Stimulated activated effector memory CD8-positive, alpha-beta T cell treated with anti-CD3 and anti-CD28 coated beads, Interleukin-12 subunit alpha, Interleukin-12 subunit beta, amount 100 ng/mL, for 72 hours (primary cell): ENCODE measurements around the gene DNAJA4.

Experiments used
- ATAC-seq: fragments of 150-1000 bp; cut with Tn5 transposase; 2 replicates; pipeline ENCODE4 v1.10.0; 2021
- DNase-seq, 2 donors: peaks; one replicate each; pipeline ENCODE4 v3.0.0; 2021 to 2022; ENCODE audit warnings: low spot score in 2 of 2
- H3K27ac Mint-ChIP-seq: one replicate; pipeline ENCODE4 v1.8.0; 2022; ENCODE audit warnings: mild to moderate bottlenecking, mixed read lengths
- H3K36me3 Mint-ChIP-seq: one replicate; pipeline ENCODE4 v1.8.0; 2022; ENCODE audit warnings: mild to moderate bottlenecking, mixed read lengths
- H3K4me1 Mint-ChIP-seq: one replicate; pipeline ENCODE4 v1.8.0; 2022; ENCODE audit warnings: mixed read lengths
- H3K4me3 Mint-ChIP-seq: one replicate; pipeline ENCODE4 v1.8.0; 2022; ENCODE audit warnings: mild to moderate bottlenecking, mixed read lengths
- H3K9me3 Mint-ChIP-seq: one replicate; pipeline ENCODE4 v1.8.0; 2022; ENCODE audit warnings: mixed read lengths

Gene DNAJA4

DNA sequence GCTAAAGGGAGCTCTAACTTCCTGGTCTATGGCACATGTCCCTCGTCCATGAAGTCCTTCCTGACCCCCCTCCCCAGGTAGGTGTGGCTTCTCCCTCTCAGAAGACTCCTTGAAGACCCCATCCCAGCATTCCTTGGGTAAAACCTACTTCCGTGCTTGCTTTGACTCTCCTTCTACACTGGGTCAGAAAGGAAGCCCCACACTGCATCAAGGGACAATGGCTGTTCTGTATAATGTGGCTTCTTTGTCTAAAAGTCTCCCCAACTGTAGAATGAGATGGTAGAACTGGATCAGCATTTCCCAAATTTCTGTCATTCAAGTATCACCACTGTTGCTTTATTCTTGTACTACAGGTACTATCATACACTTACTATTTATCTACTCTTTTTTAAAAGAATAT lies 3.9 kb upstream of the DNAJA4 start:
- DNase-seq (no peak), ATAC-seq (no peak)
- Mint-ChIP-seq H3K9me3 (no peaks in the 10 kb centered on the region), H3K27ac (peak overlapping the region; percentile 70), H3K36me3 (peaks cover 6% of the 10 kb centered on the region), H3K4me1 (no peaks in the 10 kb centered on the region), H3K4me3 (no peak overlapping the region)

DNA sequence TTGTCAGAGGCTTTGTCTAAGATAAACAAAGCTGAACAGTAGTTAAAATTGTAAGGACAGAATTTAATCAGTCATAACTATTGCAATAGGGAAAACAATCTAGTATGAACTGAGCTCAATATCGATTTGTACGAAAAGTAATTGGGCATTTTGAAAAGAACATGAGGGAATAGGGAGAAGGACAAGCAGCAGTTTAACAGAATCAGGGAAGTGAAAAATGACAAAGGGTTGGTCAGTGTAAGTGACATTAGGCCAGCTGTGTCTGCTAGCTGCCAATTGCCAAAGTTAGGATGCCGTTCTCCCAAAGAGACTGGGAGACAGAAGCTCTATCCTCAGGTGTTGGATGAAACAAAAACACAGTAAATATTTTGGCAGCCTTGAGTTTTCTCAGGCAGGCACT lies 3.3 kb upstream of the DNAJA4 start:
- Mint-ChIP-seq H3K4me3 (no peak overlapping the region), H3K36me3 (peaks cover 6% of the 10 kb centered on the region), H3K9me3 (no peaks in the 10 kb centered on the region), H3K4me1 (no peaks in the 10 kb centered on the region), H3K27ac (no peak overlapping the region)
- ATAC-seq, result no peak
- DNase-seq, result no peak

DNA sequence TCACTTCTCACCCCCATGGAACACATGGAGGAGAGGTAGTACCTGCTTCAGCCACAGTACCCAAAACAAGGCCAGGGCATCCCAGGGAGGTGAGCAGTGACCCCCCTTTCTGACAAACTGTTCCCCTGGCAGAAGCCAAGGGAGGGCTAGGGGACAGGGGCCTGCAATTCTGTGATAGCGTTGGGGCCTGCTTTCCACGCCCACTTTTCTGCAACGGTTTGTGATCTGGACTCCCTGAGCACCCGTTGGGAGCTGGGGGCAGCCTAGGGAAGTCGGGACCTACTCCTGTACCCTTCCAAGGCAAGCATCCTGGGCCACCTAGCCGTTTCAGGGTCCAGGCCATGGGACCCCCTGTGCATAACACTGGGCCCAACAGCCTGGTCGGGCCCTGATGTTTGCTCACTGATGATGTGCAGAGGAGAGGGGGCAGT lies 996 bp upstream of the DNAJA4 start:
- peak overlapping the region; percentile 72 for H3K27ac Mint-ChIP-seq
- no peak for DNase-seq

DNA sequence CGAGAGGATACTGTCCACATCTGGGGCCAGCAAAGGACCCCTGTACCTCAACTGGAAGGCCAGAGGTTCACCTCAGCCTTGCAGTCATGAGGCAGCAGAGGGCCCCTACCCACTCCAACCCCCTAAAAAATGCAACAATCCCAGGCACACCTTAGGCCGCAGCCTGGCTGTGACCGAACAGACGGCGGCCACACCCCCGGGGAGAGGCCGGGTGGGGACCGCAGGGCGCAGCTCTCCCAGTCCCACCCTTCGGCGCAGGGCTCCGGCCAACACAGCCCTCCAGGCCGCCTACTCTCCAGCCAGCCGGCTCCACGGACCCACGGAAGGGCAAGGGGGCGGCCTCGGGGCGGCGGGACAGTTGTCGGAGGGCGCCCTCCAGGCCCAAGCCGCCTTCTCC lies 457 bp upstream of the DNAJA4 start:
- Mint-ChIP-seq H3K4me1 (peaks cover 14% of the 10 kb centered on the region), H3K27ac (peak overlapping the region; percentile 72), H3K4me3 (peak overlapping the region; percentile 71), H3K36me3 (peaks cover 6% of the 10 kb centered on the region), H3K9me3 (no peaks in the 10 kb centered on the region)
- ATAC-seq (no peak), DNase-seq (no peak)

More for the DNA sequence above, 996 bp upstream of the DNAJA4 start:
- H3K4me3 Mint-ChIP-seq, result peak overlapping the region; percentile 71
- no peak for ATAC-seq
- no peaks in the 10 kb centered on the region for H3K9me3 Mint-ChIP-seq
- peaks cover 9% of the 10 kb centered on the region for H3K4me1 Mint-ChIP-seq
- peaks cover 6% of the 10 kb centered on the region for H3K36me3 Mint-ChIP-seq

DNA sequence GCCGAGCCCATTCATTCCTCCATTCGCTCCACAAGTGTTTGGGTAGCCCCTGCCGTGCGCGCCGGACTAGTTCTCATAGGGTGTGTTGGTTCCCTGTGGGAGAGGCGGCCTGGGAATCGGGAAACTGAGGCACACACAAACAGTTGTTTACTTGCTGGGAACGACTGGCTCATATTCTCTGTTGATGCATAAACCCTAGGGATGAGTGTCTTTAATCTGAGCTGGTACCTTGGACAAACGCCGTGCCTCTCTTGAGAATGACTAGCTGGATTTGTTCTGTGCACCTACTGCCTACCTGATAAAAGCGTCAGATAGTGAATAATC lies 737 bp downstream of the DNAJA4 start:
- H3K9me3 Mint-ChIP-seq, result no peaks in the 10 kb centered on the region
- ATAC-seq (no peak), DNase-seq (no peak)
- peaks cover 16% of the 10 kb centered on the region for H3K4me1 Mint-ChIP-seq
- peaks cover 6% of the 10 kb centered on the region for H3K36me3 Mint-ChIP-seq
- peak overlapping the region; percentile 89 for H3K27ac Mint-ChIP-seq
- peak overlapping the region; percentile 71 for H3K4me3 Mint-ChIP-seq

DNA sequence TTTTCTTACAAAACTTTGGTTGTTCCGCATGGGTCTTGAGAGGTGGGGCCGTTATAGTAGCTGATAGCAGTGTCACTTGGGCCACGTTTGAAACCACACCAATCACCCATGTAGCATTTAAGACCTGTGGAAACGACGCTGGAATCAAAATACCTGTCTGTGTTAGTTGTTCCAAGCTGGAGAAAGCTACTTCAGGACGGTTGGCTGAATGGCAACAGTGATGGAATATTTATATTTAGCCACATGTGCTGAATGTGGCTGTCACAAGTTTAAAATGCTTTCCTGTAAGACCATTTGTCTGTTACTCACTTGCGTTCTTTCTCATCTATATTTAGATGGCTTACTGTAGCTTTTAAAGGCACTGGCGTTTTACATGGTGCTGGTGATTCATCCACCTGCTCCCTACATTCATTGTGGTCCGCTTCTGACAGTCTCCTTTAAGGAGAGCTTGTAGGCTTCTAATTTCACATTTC lies 1.4 kb downstream of the DNAJA4 start:
- DNase-seq (no peak), ATAC-seq (no peak)
- Mint-ChIP-seq H3K9me3 (no peaks in the 10 kb centered on the region), H3K36me3 (peaks cover 11% of the 10 kb centered on the region), H3K4me3 (peak overlapping the region; percentile 71), H3K4me1 (peaks cover 16% of the 10 kb centered on the region), H3K27ac (peak overlapping the region; percentile 89)

DNA sequence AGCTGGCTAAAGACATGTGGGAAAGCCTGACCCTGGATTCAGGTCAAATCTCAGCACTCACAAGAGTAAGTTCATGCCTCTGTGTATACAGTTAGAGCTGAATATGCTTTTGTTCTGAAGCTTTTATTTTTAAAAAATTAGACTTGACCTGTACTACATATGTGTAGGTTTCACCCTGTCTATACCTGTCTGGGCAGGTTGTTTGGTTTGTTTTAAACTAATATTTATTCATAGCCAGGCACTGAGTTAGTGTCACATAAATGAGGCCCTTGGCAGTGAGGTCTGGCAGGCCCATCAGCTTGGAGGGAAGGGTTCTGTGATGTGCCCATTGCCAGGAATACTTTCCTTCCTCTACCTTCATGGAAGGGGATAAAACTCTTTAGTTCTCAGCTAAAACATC lies 1.9 kb downstream of the DNAJA4 start:
- Mint-ChIP-seq H3K4me1 (peaks cover 16% of the 10 kb centered on the region), H3K4me3 (peak overlapping the region; percentile 71), H3K9me3 (no peaks in the 10 kb centered on the region), H3K36me3 (peaks cover 15% of the 10 kb centered on the region), H3K27ac (peak overlapping the region; percentile 89)
- ATAC-seq (no peak), DNase-seq (no peak)

DNA sequence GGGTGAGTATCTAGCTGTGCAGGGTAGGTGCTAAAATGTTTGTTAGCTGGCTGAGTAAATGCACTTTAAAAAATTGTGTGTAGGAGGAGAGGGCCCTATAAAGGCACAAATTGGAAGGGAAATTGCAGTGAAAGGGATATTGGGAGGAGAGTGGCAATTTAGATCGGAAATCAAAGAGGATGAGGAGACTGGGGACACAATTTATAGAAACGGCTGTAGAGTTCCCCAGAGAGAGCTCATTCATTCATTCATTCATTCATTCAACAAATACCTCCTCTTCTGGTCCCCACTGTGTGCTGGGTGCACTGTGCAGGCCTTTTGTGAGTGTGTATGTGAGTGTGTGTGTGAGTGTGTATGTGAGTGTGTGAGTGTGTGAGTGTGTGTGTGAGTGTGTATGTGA lies 2.4 kb downstream of the DNAJA4 start:
- ATAC-seq (no peak), DNase-seq (no peak)
- no peak overlapping the region for H3K4me3 Mint-ChIP-seq
- peaks cover 16% of the 10 kb centered on the region for H3K4me1 Mint-ChIP-seq
- peaks cover 15% of the 10 kb centered on the region for H3K36me3 Mint-ChIP-seq
- no peak overlapping the region for H3K27ac Mint-ChIP-seq
- H3K9me3 Mint-ChIP-seq, result no peaks in the 10 kb centered on the region

DNA sequence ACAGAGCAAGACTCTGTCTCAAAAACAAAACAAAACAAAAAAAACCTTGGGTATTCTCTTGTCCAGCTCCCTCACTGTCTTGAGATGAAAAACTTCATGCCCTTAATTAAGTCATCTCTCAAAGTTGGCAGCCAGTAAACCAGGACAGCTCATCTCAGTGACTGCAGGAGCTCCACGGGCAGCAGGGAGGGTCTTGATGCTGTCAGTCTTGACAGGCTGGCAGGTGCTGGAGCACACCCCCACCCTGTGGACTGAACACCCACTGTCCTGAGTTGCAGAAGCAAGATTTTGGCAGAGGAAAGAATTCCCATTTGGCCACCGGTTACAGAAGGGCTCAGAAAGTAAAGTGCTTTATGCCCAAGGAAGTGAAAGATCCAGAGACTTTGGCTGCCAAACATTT lies 8.0 kb downstream of the DNAJA4 start:
- DNase-seq (no peak), ATAC-seq (no peak)
- peaks cover 50% of the 10 kb centered on the region for H3K36me3 Mint-ChIP-seq
- no peak overlapping the region for H3K27ac Mint-ChIP-seq
- H3K4me3 Mint-ChIP-seq, result no peak overlapping the region
- H3K9me3 Mint-ChIP-seq, result no peaks in the 10 kb centered on the region
- H3K4me1 Mint-ChIP-seq, result peaks cover 7% of the 10 kb centered on the region

DNA sequence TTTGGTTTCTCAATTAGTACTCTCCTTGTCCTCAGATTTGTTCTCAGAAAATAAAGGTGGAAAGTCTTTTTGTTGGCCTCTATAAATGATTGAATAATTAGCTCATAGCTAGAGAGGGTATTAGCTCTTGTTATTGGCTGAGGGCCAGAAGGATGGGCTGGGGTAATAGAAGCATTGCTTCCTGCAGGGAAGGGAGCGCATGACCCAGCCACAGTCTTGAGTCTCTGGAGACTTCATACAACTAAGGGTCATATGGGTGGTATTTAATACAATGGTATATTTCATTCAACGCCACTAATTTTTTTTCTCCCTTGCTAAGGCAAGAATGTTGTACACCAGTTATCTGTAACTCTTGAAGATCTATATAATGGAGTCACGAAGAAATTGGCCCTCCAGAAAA lies 8.4 kb downstream of the DNAJA4 start:
- H3K36me3 Mint-ChIP-seq, result peaks cover 54% of the 10 kb centered on the region
- H3K4me3 Mint-ChIP-seq, result no peak overlapping the region
- H3K9me3 Mint-ChIP-seq, result no peaks in the 10 kb centered on the region
- no peak for ATAC-seq
- H3K4me1 Mint-ChIP-seq, result peaks cover 7% of the 10 kb centered on the region
- DNase-seq, result no peak
- no peak overlapping the region for H3K27ac Mint-ChIP-seq

DNA sequence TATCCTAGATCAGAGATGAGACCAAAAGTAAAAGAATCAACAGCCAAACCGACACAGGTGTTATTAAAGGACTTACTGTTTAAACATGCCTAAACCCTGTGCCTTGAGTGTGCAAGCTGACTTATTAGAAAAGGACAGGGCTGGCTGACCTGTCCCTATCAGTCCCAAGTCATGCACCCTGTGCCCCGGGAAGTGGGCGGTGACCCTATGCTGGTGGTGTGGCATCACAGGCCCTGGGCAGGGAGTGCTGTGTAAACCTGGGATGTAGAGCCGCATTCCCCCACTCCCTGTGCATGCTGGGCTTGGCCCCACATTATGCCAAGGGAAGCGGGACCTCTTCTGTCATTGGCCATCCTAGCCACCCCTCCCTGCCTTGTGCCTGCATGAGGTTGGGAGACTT lies 10.6 kb downstream of the DNAJA4 start:
- no peaks in the 10 kb centered on the region for H3K9me3 Mint-ChIP-seq

DNA sequence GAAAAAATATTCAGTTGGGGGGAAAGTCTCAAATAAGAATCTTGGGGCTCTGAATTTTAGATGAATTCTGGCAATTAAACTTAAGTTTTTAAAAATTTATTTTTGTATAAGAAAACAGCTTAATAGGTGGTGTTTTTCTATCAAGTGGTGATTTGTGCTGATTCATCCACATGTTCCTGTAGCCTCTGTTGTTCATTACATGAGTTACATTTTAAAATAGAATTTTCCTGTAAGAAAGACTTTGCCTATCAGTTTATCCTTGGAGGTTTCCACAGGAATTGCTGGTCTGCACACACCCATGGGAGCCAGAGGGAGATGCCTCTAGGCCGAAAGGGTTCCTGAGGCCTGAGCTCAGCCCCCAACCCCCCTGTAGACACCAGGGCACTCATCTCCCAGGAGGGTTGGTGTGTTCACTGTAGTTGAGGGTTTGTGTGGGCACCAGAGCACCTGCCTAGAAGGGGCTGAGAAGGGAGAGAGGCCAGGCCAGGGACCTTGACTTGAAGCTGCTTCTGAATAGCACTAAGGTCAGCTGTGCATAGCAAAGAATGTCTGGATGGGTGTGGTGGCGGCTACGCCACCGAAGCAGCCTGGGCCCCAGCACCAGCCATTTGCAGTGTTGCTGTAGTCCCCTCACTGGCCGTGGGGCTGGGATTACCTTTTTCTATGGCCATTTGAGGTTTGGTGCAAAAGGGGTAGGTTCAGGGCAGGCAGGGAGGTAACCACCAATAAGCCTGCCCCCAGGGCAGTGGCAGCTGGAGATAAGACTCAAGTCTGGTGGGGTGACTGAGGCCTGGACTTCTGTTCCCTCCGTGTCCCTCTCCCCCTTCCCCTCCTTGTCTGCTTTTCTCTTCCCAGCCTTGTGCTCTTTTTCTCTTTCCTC lies 11.9 kb downstream of the DNAJA4 start:
- Mint-ChIP-seq H3K27ac (no peak overlapping the region), H3K36me3 (peaks cover 79% of the 10 kb centered on the region), H3K4me1 (no peaks in the 10 kb centered on the region), H3K9me3 (no peaks in the 10 kb centered on the region), H3K4me3 (no peak overlapping the region)
- no peak for ATAC-seq
- DNase-seq, result no peak

More for the DNA sequence above, 10.6 kb downstream of the DNAJA4 start:
- ATAC-seq (no peak), DNase-seq (no peak)
- H3K4me3 Mint-ChIP-seq, result no peak overlapping the region
- H3K4me1 Mint-ChIP-seq, result no peaks in the 10 kb centered on the region
- no peak overlapping the region for H3K27ac Mint-ChIP-seq
- peaks cover 75% of the 10 kb centered on the region for H3K36me3 Mint-ChIP-seq

DNA sequence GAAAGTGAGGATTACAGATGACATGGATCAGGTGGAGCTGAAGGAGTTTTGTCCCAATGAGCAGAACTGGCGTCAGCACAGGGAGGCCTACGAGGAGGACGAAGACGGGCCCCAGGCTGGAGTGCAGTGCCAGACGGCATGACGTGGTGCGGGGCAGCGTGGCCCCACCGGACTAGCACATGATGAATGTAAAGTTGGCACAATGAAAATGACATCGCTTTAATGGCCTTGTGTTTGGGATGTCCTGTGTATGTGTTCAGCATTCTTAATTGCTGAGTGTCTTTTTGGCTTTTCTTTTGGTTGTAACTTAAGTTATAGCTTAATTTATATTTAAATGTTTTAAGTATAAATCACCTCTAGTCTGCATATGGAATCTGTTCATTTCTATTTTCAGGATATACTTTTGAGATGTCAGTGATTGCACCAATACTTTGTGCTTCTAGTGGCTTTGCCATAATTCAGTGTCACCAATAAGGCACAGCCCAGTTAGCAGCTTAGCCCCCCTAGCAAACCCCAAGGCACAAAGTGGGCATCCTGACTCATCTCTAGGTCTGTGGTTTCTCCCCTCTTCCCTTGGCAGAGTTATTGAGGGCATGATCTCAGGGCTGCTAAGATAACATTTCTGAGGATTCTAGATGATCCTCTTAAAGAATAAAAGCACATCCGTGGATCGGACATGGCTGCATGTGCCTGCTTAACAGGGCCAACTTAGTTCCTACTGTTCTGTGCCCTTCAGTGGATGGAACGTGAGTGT lies 16.1 kb downstream of the DNAJA4 start:
- Mint-ChIP-seq H3K4me1 (no peaks in the 10 kb centered on the region), H3K9me3 (no peaks in the 10 kb centered on the region), H3K36me3 (peaks cover 90% of the 10 kb centered on the region), H3K4me3 (no peak overlapping the region), H3K27ac (peak overlapping the region; percentile 63)
- ATAC-seq (peak; percentile 69), DNase-seq (no peak)

DNA sequence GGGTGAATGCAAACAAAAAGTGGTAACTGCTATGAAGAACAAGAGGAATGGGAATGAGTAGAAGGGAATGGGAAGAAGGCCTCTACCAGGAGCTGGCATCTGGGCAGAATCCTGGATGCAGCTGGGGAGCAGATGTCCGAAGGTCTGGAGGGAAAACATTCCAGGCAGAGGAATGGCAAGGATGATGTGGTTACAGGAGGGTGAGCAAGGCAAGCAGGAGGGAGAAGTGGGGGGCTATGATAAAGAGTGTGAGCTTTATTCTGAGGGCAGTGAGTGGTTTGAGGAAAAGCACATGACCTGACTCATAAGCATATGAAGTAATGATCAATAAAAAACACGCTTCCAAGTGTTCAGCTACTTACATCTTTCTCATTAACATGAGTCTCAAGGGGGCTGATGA lies 18.0 kb downstream of the DNAJA4 start:
- Mint-ChIP-seq H3K36me3 (peaks cover 96% of the 10 kb centered on the region), H3K4me3 (no peak overlapping the region), H3K27ac (peak overlapping the region; percentile 71), H3K9me3 (no peaks in the 10 kb centered on the region), H3K4me1 (no peaks in the 10 kb centered on the region)
- DNase-seq (no peak), ATAC-seq (no peak)

DNA sequence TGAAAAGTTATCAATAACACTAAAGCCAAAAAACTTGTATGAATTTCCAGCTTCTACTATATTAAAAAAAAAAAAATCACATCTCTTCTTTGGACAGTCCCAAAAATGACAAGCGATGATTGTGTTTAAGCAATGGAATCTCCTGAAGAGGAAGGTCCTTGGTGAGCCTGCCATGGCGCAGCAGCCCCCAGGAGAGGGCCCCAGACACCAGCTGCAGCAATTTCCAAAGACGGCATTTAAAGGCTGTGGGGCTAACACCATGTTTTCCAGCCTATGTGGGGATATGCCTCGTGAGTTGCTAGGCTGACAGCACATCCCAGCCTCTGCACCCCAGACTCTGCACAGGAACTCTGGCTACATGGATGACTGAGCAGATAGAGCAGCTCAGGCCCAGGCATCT lies 20.4 kb downstream of the DNAJA4 start:
- H3K36me3 Mint-ChIP-seq, result peaks cover 95% of the 10 kb centered on the region
- no peak overlapping the region for H3K27ac Mint-ChIP-seq
- H3K4me3 Mint-ChIP-seq, result no peak overlapping the region
- H3K4me1 Mint-ChIP-seq, result no peaks in the 10 kb centered on the region
- DNase-seq (no peak), ATAC-seq (no peak)
- no peaks in the 10 kb centered on the region for H3K9me3 Mint-ChIP-seq

DNA sequence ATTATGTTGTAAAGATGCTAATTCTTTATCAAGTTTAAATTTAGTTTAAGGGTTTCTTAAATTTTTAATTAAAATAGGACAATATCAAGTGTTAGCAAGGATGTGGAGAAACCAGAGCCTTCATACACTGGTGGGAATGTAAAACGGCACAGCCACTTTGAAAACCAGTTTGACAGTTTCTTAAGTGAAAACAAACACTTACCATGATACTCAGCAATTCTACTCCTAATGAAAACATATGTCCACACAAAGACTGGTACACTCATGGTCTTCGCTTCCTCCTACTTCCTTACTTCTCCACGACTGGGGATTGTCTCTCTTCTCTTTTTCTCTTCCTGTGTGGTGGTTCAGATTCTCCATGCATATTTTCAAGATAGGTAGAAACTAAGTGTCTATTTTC lies 25.9 kb downstream of the DNAJA4 start:
- Mint-ChIP-seq H3K4me3 (no peak overlapping the region), H3K9me3 (no peaks in the 10 kb centered on the region), H3K36me3 (peaks cover 85% of the 10 kb centered on the region), H3K4me1 (no peaks in the 10 kb centered on the region), H3K27ac (peak overlapping the region; percentile 70)
- DNase-seq, result no peak
- no peak for ATAC-seq
